TTC549 (cell line): ENCODE measurements around the gene TRIM33.
"Not testable (repeated sequence)": the region's sequence is repeated elsewhere in the genome, so short reads cannot be mapped to it uniquely, and the experiment has no call there.

ENCODE experiments used
- FAIRE-seq: peaks from 2 replicates; lab custom pipeline; 2012; peaks lifted over from hg19 to GRCh38; lab: Jason Lieb, UNC

TRIM33 gene

DNA sequence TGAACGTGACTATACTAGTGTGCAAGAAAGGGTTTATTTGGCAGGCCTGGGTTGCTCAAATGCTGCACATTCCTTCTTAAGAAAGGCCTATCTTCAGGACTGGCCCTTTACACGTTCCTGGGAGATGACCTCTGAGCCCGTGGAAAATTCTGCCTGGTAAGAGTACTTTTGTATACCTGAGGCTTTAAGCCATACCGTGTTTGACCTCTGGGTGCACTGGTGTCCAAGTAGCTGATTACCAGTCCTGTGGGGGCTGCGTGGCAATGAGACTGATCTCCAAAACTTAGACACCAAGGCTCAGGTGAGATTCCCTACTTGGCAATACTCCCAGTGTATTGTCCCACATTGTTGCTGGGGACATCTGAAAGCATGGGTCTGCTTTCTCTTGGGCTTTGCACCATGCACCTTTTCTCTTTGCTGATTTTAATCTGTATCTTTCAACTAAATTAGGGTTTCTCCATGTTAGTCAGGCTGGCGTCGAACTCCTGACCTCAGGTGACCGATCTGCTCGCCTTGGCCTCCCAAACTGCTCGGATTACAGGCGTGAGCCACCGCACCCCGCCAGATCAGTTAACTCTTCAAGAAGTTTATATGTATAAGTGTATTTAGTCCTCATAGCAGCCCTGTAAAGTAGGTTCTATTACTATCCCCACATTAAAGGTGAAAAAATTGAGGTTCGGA, 44.5 kb downstream of the TRIM33 start:
- FAIRE-seq, result no peak

DNA sequence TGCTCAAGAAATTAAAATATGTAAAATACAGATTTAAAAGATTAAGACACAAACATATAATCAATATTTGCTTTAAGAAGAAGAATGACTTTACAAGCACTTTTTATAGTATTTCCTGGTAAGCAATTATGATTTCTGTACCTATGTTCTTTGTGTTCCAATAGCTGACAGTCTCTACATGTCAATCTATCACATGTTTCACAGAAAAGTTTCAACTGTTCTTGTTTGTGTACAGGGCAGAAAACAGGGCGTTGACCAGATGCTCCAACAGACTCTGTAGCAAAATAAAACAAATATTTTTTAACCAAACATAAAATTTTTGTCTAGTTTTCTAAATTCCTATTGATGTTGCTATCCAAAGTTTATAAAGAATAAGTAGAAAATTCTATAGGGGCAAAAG, 48.0 kb downstream of the TRIM33 start:
- FAIRE-seq, result no peak

DNA sequence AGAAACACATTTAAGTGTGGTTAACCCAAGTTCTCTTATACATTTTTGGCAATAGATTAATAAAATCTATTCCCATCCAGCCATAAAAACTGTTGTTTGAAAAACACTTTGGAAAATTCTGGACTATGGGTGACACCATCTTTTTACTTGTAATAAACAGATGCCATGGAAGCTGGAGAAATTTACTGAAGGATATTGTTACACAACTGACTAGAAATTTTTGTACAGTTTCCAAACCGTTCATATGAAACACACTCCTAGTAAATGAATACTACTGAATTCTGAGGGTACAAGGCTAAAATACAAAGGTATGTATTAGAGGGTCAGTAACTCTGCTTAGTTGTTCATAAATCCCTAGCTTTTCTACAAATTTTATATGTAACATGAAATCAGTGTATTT, 48.7 kb downstream of the TRIM33 start:
- no peak for FAIRE-seq

DNA sequence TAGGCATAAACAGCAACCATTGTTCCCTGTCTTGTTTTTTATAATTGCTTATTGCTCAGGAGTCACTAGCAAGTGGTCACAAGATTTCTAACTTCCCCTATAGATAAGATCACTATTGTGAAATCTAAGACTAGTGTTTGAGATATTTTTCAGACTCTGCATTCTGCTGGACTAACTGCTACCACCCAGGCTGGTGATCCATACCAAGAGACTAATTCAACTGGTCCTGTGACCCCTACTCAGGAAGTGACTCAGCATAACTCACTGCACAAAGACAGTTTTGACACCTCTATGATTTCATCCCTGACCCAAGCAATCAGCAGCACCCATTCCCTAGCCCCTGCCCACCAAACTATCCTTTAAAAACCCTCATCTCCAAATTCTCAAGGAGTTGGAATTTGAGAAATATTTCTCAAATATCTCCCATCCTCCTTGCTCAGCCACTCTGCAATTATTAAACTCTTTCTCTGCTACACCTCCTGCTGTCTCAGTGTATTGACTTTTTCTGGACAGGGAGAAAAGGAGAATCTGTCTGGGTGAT, 52.7 kb downstream of the TRIM33 start:
- no peak for FAIRE-seq

DNA sequence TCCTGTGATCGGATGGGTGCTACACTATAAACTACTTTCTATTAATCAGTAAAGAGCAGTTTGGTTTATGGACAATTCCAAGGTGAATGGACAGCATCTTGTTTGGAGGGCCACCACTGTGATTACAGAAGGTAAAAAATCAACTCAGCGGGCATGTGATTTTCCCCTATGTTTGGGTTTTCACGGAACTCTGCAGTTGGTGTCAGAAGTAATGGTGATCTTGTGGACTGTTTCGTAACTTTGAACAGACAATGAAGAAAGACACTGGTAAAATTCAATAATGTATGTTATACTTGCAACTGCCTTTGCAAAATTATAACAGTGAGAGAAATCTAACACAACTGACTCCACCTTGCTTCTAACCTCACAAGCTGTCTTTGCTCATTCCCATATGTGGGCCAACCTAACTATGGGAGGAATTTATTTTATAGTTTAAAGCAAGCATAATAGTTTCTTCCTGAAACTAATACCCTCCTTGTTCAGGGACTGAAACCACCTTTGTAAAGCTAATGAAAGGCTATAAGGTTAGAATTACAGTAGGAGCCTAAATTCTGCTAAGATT, 53.2 kb downstream of the TRIM33 start:
- no peak for FAIRE-seq

DNA sequence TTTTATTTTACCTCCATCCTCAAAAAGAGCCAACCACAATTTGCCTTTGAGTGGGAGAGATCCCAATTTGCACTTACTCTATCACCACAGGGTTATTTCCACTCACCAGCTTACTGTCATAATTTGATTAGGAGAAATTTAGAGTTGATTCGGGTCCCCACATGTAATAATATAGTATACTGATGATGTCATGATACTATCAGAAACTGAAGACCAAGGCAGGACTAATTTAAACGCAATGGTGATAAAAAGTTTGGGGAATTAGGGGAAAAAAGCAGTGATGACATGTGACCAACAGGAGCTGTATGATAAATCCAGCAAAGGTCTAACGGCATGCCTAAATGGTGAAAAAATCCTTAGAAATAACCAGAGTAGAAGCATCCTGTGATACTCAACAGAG, 54.4 kb downstream of the TRIM33 start:
- no peak for FAIRE-seq

DNA sequence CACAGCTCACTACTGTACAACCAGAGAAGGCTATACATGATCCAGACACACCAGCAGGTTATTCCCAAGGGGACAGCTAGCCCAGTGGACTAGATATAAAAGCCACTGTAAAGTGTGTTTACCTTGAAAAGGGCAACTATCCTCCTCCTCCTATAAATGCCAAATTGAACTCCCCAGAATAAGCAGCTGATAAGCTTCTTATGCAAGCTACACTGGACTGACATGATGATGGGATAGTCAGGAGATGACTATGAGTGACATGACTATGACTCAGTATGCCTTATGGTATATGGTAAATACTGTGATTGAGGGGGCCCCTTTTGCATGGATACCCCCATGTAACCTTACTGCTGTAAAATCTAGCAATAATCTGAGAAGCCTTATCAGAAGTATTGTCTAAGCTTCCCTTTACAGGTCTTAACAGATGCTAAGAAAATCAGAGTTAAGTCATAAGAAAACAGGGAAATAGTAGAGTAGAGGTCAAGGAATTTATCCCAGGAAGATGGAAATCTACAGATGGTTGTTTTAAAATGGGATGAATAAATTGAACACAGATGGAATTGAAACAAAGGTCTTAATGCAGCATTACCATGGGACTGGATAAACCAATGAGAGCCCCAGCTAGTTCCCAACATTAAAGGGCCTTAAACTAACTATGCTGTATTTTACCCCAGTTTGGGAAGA, 55.8 kb downstream of the TRIM33 start:
- FAIRE-seq, result no peak

DNA sequence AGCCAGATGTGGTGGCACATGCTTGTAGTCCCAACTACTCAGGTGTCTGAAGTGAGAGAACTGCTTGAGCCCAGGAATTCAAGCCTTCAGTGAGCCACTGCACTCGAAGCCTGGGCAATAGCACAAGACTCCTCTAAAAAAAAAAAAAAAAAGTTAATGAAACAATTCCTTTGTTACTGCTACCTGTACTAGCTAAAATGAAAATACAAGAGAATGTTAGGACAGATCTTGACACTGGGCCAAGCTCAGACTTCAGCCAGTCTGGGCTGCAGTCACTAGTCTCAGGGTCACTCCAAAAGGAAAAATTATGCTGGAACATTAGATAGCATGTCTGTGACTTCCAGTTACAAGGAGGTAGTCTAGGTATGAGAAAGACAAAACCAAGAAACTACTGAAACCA, 56.5 kb downstream of the TRIM33 start:
- no peak for FAIRE-seq

DNA sequence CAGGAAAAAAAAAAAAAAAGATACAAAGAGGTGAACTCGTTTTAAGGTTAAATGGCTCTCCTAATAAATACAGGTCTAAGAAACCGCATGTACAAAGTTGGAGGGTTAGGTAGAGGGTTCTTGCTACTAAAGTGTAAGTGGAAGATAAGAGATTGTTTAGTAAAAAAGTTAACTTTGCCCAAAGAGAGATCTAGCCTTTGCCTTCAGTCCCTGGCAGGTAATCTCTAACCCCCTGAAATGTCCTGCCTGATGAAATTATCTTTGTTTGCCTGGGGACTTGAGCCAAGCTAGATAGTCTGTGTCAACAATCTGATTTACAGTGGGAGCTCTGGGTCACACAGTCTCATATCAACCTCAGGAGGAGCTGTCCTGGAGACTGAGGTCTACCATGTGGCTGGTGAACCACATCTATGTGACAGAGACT, 57.6 kb downstream of the TRIM33 start:
- FAIRE-seq, result no peak

DNA sequence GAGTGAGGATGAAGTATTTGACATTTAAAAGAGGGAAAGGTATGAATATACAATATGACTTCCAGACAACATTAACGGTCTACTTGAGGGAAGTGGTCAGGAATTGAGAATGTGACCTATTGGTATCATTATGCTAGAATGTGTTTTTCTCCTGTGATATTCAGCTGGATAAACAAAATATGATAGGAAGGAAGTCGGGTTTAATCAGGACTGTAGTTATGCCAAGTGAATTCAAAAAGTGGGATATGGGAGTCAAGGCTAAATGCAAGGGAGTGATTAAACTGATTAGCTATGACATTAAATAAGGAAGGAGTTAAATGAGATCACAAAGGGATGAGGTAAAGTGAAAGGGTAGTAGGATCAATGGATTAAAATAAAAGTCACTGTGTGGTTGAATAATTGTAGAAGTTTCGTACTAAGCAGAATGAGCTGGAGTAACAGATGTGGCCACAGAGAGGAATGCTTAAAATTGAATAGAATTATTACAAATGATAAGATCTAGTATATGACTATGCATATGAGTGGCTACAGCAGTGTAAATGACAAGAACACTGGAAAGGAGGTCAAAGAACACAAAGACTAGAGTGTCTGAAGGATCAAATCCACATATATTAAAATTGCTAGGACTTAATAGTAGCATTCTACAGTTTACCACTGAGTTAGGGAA, 62.5 kb downstream of the TRIM33 start:
- no peak for FAIRE-seq

DNA sequence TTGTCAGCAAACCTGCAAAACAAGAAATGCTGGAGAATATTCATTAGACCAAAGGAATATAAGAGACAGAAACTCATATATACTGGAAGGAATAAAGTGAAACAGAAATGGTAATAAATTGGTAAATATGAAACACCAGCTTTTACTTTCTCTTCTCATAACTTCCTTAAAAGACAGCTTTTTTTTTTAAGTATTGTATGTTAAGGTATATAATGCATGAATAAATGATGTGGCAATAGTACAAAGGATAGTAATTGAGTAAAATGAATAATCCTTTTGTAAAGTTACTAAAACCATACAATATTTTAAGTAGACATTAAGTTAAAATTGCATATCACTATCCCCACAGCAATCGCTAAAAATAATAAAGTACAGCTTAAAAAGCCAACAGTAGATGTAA, 64.8 kb downstream of the TRIM33 start:
- FAIRE-seq, result no peak

DNA sequence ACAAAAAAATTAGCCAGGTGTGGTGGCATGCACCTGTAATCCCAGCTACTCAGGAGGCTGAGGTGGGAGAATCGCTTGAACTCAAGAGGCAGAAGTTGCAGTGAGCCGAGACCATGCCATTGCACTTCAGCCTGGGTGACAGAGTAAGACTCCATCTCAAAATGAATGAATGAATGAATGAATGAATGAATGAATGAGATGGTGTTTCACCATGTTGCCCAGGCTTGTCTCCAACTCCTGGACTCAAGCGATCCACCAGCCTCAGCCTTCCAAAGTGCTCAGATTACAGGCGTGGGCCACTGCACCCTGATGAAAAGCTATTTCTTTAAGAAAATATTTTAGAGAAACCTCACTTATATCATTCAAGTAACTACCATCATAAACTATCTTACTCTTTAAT, 67.8 kb downstream of the TRIM33 start:
- FAIRE-seq, result not testable (repeated sequence)

DNA sequence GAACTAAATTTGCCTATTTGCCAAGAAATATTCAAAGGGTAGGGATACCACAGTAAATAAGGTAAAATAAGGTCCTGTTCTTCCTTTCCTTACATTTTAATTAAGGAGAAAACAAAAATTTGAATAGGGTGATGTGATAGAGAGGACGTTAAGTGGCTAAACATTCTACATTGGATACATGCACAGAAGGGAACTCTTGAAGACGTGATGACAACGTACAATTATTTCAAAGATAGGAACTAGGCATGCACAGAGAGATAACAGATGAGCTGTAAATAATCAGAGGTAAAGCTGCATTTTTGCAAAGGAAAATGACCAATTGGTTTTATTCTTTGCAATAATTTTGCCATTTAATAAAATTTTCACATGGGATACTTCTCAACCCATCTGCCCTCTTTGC, 69.7 kb downstream of the TRIM33 start:
- FAIRE-seq, result no peak

DNA sequence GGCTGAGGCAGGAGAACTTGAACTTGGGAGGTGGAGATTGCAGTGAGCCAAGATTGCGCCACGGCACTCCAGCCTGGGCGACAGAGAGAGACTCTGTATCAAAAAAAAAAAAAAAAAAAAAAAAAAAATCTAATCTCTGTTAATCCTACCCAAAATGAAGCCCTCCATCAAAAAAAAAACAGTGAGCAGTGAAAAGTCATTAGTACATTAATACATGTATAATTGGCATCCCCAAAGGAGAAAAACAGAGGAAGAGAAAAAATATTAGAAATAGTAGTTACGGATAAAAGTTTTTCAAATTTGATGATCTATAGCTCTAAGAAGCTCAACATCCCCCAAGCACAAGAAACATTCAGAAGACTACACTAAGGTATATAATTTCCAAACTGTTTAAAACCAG, 71.6 kb downstream of the TRIM33 start:
- no peak for FAIRE-seq

DNA sequence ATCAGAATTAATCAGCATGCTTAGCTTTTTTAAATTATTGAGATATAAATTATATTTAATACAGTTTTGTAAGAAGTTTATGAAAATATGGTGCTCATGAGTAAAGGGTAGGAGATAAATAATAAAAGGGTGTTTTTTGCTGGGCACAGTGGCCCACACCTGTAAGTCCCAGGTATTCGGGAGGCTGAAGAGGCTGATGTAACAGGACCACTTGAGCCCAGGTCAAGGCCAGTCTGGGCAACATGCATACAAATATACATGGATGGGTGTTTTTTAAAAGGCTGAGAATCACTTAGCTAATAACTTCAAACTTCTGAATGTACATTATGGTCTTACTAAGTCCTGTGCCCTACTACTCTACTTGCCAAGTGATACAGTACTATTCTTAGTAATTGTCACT, 73.2 kb downstream of the TRIM33 start:
- no peak for FAIRE-seq

DNA sequence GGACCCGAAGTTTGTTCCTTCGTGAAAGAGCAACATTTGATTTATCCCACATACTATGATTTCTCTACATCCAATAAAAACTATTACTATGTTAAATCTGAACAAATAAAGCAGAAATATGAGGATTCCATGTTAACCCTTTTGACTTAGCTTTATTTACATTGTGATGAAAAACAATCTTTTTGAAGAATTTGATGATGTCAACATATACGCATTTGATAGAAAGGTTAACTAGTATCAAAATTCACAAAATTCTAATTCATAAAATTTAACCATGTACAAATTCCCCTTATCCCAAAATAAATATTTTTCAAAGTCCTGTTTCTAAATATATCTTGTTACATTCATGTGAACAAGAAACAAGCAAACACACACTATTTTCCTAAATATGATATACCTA, 74.2 kb downstream of the TRIM33 start:
- no peak for FAIRE-seq

DNA sequence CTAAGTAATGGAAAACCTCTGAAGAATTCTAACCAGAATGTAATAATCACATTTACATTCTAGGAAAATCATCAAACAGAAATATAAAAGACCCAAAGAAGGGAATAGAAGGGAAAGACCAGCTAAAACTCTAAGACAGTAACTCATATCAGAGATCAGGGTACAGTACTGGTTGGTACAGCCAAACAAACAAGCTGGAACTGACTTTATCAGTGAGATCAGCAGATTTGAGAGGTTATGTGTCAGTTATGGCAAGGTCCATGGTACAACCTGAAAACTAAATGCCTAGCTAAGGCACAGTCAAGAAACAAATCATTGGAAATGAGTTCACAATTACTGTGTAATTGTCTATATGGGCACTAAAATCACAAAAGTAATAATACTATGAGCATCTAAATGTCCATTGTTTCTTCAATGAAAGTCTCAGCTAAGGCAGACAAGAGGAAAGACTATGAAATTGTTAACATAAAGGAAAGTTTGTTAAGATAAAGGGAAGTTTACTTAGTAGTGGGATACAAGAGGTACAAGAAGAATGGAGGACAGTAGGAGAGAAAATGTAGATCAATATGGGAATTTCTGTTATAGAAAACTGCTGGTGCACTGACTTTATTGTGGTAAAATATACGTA, 75.8 kb downstream of the TRIM33 start:
- FAIRE-seq, result no peak

DNA sequence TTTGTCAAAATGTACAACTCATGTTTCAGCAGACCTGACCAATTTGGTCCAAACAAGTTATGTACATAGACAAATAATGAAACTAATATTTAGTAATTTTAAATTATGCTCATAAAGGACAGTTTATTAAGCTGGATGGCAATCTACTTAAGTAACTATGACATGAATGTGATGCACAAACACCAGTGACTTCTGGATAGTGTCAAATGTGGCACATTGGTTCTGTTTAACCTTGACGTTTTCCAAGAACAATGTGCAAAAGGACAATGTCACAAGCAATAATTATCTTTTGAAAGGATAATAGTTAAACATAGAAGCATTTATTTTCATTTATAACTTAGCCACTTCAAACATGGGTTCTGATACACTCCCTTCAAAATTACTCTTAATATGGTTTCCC, 80.0 kb downstream of the TRIM33 start:
- FAIRE-seq, result no peak

DNA sequence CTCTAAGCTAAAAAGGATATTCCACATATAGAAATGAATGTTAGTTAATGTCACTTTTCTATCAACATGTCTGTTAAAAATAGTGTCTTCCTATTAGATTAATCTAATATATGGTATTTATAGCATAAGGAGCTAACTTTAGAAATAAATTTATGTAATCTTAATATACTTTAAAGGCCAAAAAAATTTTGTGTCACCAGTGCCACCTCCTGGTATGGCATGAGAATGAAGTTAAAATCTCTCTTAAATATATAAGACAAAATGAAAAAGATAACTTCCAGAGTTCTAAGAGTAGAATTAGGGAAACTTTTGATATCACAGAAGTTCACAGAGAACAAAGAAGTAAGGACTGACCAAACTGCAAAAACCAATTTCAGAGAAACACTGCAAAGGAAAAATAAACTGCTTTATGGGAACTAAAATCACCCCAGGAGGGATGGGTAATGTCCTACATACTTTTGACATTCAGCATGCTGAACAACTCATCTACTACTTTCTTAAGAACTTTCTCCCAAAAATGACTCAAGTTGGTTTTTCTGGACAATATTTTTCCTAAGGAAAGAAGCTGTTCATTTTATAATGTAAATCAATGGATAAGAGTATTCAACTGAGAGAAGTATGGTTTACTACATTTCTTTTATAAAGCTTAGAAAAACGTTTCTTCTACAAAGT, 82.8 kb downstream of the TRIM33 start:
- peak; percentile 58 for FAIRE-seq

DNA sequence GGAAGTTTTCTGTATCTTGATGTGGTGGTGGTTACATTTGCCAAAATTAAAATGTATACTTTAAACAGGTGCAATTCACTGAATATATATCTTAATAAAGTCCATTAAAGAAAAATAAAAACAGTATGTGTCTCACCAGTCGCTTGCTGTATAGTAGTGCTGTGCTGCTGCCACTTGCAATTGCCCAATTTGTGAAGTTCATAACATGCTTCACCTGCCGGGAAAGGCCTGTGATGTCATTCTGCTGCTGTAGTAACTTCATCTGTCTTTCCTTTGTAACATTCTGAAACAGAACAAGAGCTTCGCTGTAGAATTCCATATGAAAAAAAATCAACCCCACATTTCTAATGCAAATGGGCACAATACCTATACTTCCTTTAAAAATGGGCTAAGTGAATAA, 83.4 kb downstream of the TRIM33 start:
- no peak for FAIRE-seq

DNA sequence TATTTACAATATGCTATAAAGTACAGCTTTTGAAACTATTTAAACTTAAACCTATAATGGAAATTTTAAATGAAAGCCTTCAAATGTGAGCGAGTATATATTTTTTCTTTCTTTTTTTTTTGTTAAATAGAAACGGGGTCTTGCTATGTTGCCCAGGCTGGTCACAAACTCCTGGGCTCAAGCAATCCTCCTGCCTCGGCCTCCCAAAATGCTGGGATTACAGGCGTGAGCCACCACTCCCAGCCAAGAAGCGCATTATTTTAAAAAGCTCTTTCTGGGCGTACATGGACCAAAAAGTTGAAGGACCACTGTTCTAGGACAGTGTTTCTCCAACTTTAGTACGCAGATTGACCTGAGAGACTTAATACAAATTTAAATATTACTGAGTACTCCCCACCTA, 87.5 kb downstream of the TRIM33 start:
- FAIRE-seq, result no peak

DNA sequence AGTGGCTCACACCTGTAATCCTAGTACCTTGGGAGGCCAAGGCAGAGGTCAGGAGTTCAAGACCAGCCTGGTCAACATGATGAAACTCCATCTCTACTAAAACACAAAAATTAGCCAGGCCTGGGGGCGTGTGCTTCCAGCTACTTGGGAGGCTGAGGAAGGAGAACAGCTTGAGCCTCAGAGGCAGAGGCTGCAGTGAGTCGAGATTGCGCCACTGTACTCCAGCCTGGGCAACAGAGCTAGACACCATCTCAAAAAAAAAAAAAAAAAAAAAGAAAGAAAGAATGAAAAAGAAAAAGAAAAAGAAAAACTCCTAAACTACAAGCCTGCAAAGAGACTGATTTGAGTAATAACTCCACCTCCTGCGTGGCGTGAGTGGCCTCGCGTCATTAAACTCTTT, 92.1 kb downstream of the TRIM33 start:
- FAIRE-seq, result not testable (repeated sequence)
